Measurements from ENCODE around the gene PDPK1. TPM values are rescaled to one million over a fixed set of nuclear protein-coding genes. Genes with fewer than 3 reads are reported as not detected.

PDPK1 gene
- total RNA-seq, 1 experiment from 2014 or later: 32.3 TPM

GRCh38 chr16:2511996-2512734 lies 25.7 kb upstream of the PDPK1 start:
- DNase-seq (ENCODE audit: unreplicated experiment): no peak
- BruUV-seq (replicated peaks): no TSS peak
- no peaks in the 10 kb centered on the region for H3K27me3 Mint-ChIP-seq (ENCODE audit: insufficient read depth, unreplicated experiment)
- ChIA-PET CTCF (interaction anchor here (0.5 to 1.5 kb wide), 2 partner anchors 10 to 347 kb away, joined by 3 read pairs; no protein-coding TSS in a partner anchor), POLR2A (interaction anchor here (0.9 kb wide), 1 partner anchor 297 kb away, joined by 3 read pairs; the partner anchor contains the start of gene PGP)
- H3K4me1 Mint-ChIP-seq (ENCODE audit: insufficient read depth, unreplicated experiment): peaks cover 23% of the 10 kb centered on the region
- H3K36me3 Mint-ChIP-seq (ENCODE audit: insufficient read depth, unreplicated experiment): peaks cover 17% of the 10 kb centered on the region
- peak overlapping the region; percentile 94 for H3K27ac Mint-ChIP-seq (ENCODE audit: low read depth, unreplicated experiment)
- peak overlapping the region; percentile 87 for H3K4me3 Mint-ChIP-seq (ENCODE audit: unreplicated experiment)
- intact Hi-C loops (cut with micrococcal nuclease): no loop called here
- no peaks in the 10 kb centered on the region for H3K9me3 Mint-ChIP-seq (ENCODE audit: unreplicated experiment)
- no peak for TF ChIP-seq CTCF (IDR thresholded peaks at IDR 0.05; ENCODE audit: unreplicated experiment)

GRCh38 chr16:2512735-2513404 lies 25.0 kb upstream of the PDPK1 start:
- DNase-seq (ENCODE audit: unreplicated experiment): no peak
- BruUV-seq (replicated peaks): no TSS peak
- H3K36me3 Mint-ChIP-seq (ENCODE audit: insufficient read depth, unreplicated experiment): peaks cover 18% of the 10 kb centered on the region
- peak overlapping the region; percentile 94 for H3K27ac Mint-ChIP-seq (ENCODE audit: low read depth, unreplicated experiment)
- POLR2A ChIA-PET: interaction anchor here (0.6 to 4.0 kb wide), 8 partner anchors 12 to 509 kb away, joined by 3 to 57 read pairs (median 3); partner anchors contain the start of genes CEMP1, ECI1 and PDPK1
- H3K4me3 Mint-ChIP-seq (ENCODE audit: unreplicated experiment): peak overlapping the region; percentile 87
- H3K4me1 Mint-ChIP-seq (ENCODE audit: insufficient read depth, unreplicated experiment): peaks cover 29% of the 10 kb centered on the region
- intact Hi-C loops (cut with micrococcal nuclease): no loop called here
- TF ChIP-seq CTCF (IDR thresholded peaks at IDR 0.05; ENCODE audit: unreplicated experiment): no peak
- H3K9me3 Mint-ChIP-seq (ENCODE audit: unreplicated experiment): no peaks in the 10 kb centered on the region
- CTCF ChIA-PET: interaction anchor here (0.6 to 1.5 kb wide), 2 partner anchors 11 to 68 kb away, joined by 3 read pairs; no protein-coding TSS in a partner anchor
- H3K27me3 Mint-ChIP-seq (ENCODE audit: insufficient read depth, unreplicated experiment): no peaks in the 10 kb centered on the region

- Mint-ChIP-seq H3K36me3 (ENCODE audit: insufficient read depth, unreplicated experiment) (peaks cover 18% of the 10 kb centered on the region), H3K4me3 (ENCODE audit: unreplicated experiment) (peak within 1 kb of the TSS; percentile 87), H3K27me3 (ENCODE audit: insufficient read depth, unreplicated experiment) (no peaks in the 10 kb centered on the region), H3K9me3 (ENCODE audit: unreplicated experiment) (no peaks in the 10 kb centered on the region), H3K4me1 (ENCODE audit: insufficient read depth, unreplicated experiment) (peaks cover 29% of the 10 kb centered on the region), H3K27ac (ENCODE audit: low read depth, unreplicated experiment) (peak within 1 kb of the TSS; percentile 94)
- DNase-seq (ENCODE audit: unreplicated experiment): peak; percentile 88
- POLR2A ChIA-PET: interaction anchor here (0.5 to 4.0 kb wide), 14 partner anchors 12 to 549 kb away, joined by 3 to 57 read pairs (median 3); partner anchors contain the start of genes CEMP1, ECI1, PDPK1 and RPS2
- intact Hi-C loops (cut with micrococcal nuclease): loop anchor here (2.0 kb wide), 1 partner anchor 39 kb away; the partner anchor contains the start of gene TBC1D24
- TSS peak; percentile 24 for BruUV-seq (replicated peaks)
- CTCF ChIA-PET: interaction anchor here (0.6 kb wide), 1 partner anchor 12 kb away, joined by 6 read pairs; no protein-coding TSS in a partner anchor
- no peak for TF ChIP-seq CTCF (IDR thresholded peaks at IDR 0.05; ENCODE audit: unreplicated experiment)
Measured at GRCh38 chr16:2513405-2514332, 24.2 kb upstream of the PDPK1 start, which contains the start of gene ATP6V0C. Gene ATP6V0C, plus strand, starts transcription at chr16:2513952. Its CDS starts 152 bp downstream, at chr16:2514104.

Data from MCF 10A (cell line).